Measurements from ENCODE around the gene GALNT18.

Gene GALNT18

DNA sequence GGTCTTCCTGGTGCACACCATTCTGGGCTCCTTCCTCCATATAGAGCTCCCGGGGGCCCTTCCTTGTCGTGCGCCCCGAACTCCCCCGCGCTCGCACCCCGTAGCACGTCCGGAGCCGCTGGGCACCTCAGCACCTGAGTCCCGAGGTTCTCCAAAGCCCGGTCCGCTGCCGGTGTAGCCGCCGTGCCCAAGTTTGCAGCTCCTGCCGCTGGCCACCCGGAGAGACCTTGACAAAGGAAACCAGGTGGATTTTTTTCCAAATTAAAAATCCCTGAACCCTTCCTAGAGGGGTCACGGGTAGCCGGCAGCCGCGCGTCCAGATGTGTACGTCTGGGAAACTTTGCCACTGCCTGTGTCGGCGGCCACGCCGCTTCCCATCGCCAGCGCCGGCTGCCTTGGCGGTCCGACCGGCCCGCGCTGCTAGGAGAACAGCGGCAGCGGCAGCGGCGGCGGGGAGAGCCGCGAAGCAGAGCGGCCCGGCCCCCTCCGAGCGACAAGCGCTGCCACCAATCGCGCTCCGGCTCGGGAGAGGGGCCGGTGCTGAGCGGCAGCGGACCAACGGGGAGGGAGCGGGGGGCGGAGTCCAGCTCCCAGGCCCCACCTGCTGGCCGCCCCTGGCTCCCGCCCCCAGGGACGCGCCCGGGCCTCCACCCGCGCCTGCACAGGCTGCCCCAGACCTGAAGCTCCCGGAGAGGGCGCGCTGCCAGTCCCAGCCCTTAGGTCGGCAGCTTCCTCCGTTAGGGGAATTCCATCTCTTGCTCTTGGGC lies at the start of gene GALNT18:
Gene GALNT18 (minus strand): TSS at position 433 of the 767 bp plus-strand sequence.
- no peak within 1 kb of the TSS for H3K27ac ChIP-seq (ENCODE audit: low read depth, low read length)
- no peaks in the 10 kb centered on the region for H3K36me3 ChIP-seq (ENCODE audit: control insufficient read depth, insufficient read depth, low read length)
- H3K4me3 ChIP-seq (ENCODE audit: low read depth, low read length) = peak within 1 kb of the TSS; percentile 82
- H3K27me3 ChIP-seq (ENCODE audit: control insufficient read depth, insufficient read depth, low read length) = peaks cover 69% of the 10 kb centered on the region
- H3K9ac ChIP-seq (ENCODE audit: low read length) = peak within 1 kb of the TSS; percentile 23
- no peaks in the 10 kb centered on the region for H3K9me3 ChIP-seq (ENCODE audit: control insufficient read depth, insufficient read depth, low read depth, low read length)
- H3K4me1 ChIP-seq (ENCODE audit: control insufficient read depth, insufficient read depth, low read length) = peaks cover 15% of the 10 kb centered on the region

DNA sequence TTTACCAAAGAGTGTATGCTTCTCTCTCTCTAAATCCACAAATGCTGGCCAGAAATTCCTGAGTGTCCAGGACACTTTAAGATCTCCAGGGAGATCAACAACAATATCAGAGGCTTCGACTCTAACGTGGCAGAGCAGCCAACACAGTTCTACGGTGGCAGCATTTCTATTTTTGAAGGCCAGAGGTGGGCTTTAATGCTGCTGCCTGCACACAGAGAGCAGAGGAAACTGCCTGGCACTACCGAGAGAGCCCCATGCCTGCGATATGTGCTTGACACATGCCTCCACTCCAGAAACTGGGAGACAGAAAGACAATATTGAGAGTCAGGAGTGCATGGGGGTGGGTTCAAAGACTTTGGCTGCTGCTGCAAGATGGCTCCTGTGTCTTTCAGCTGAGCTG lies 48.8 kb upstream of the GALNT18 start:
- Histone ChIP-seq H3K27ac (ENCODE audit: low read depth, low read length) (no peak overlapping the region), H3K9me3 (ENCODE audit: control insufficient read depth, insufficient read depth, low read depth, low read length) (peaks cover 8% of the 10 kb centered on the region), H3K4me1 (ENCODE audit: control insufficient read depth, insufficient read depth, low read length) (peaks cover 10% of the 10 kb centered on the region; the same call in 1 of the 2 replicates), H3K27me3 (ENCODE audit: control insufficient read depth, insufficient read depth, low read length) (no peaks in the 10 kb centered on the region), H3K9ac (ENCODE audit: low read length) (no peak overlapping the region), H3K36me3 (ENCODE audit: control insufficient read depth, insufficient read depth, low read length) (no peaks in the 10 kb centered on the region), H3K4me3 (ENCODE audit: low read depth, low read length) (no peak overlapping the region)

DNA sequence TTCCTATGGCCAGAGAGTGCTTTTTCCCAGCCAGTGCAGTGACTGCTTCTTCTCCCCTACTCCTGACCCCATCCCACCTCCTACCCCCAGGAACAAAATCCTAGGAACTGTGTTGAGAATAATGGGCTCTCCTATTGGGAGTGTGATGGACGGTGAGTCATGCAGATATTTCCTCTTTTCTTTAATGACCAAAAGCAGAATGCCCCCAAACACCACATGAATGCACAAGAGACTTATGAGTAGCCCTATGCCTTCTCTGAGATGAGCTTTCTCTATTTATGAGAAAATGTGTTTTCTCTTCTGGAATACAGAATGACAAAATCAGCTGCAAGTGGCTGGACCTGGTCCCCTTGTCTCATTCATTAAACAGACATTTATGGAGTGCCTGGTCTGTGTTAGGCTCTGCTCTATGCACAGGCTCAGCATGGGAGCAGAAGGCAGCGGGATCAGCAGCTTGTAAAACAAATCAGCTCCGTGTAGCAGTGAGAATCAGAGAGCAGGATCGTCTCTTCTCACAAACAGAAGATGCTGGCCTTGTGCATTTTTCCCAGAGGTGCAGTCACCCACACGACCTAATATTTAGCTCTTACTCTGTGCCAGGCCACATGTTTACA lies 47.5 kb upstream of the GALNT18 start:
- Histone ChIP-seq H3K4me3 (ENCODE audit: low read depth, low read length) (no peak overlapping the region), H3K9me3 (ENCODE audit: control insufficient read depth, insufficient read depth, low read depth, low read length) (peaks cover 8% of the 10 kb centered on the region), H3K27me3 (ENCODE audit: control insufficient read depth, insufficient read depth, low read length) (no peaks in the 10 kb centered on the region), H3K36me3 (ENCODE audit: control insufficient read depth, insufficient read depth, low read length) (no peaks in the 10 kb centered on the region), H3K27ac (ENCODE audit: low read depth, low read length) (no peak overlapping the region), H3K4me1 (ENCODE audit: control insufficient read depth, insufficient read depth, low read length) (peaks cover 10% of the 10 kb centered on the region; the same call in 1 of the 2 replicates), H3K9ac (ENCODE audit: low read length) (no peak overlapping the region)

DNA sequence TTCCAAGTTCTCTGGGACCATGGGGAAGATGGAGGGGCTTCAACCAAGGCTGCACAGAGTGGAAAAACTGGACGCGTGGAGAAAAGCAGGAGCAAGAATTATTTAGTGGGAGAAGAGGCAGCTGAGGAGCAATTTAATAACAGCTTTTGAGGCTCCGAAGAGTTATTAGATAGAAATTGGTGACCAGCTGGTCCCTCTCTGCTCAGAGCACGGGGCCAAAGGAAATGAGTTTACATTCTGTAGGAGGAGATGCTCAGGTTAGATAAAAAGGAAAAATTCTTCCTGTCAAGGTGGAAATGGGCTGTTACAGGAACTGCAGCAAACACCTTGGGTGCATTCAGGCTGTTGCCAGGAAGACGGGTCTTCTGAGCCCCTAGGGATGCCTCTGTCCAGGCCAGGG lies 47.0 kb upstream of the GALNT18 start:
- Histone ChIP-seq H3K36me3 (ENCODE audit: control insufficient read depth, insufficient read depth, low read length) (no peaks in the 10 kb centered on the region), H3K27me3 (ENCODE audit: control insufficient read depth, insufficient read depth, low read length) (no peaks in the 10 kb centered on the region), H3K4me3 (ENCODE audit: low read depth, low read length) (no peak overlapping the region), H3K27ac (ENCODE audit: low read depth, low read length) (no peak overlapping the region), H3K9me3 (ENCODE audit: control insufficient read depth, insufficient read depth, low read depth, low read length) (peaks cover 8% of the 10 kb centered on the region), H3K9ac (ENCODE audit: low read length) (no peak overlapping the region), H3K4me1 (ENCODE audit: control insufficient read depth, insufficient read depth, low read length) (peaks cover 10% of the 10 kb centered on the region; the same call in 1 of the 2 replicates)

DNA sequence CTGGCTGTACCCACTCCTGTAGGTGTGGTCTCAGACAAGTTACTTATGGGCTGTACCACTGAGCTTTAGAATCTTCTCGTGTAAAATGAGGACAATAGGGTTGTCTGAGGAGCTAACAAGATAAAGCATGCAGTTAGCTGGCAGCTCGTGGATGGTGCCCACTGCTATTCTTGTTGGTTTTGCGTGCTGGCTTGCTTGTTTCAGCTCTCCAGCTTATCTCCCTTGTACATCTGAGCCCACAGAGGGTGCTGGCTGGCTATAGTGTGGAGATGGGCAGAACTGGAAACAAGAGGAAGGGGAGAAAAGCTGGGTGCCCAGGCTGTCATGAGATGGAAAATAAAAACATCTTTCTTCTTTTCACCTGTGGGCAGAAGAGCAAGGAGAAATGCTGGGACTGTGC lies 46.5 kb upstream of the GALNT18 start:
- no peak overlapping the region for H3K27ac ChIP-seq (ENCODE audit: low read depth, low read length)
- no peak overlapping the region for H3K4me3 ChIP-seq (ENCODE audit: low read depth, low read length)
- H3K27me3 ChIP-seq (ENCODE audit: control insufficient read depth, insufficient read depth, low read length) = no peaks in the 10 kb centered on the region
- H3K36me3 ChIP-seq (ENCODE audit: control insufficient read depth, insufficient read depth, low read length) = no peaks in the 10 kb centered on the region
- peaks cover 8% of the 10 kb centered on the region for H3K9me3 ChIP-seq (ENCODE audit: control insufficient read depth, insufficient read depth, low read depth, low read length)
- H3K4me1 ChIP-seq (ENCODE audit: control insufficient read depth, insufficient read depth, low read length) = peaks cover 10% of the 10 kb centered on the region; the same call in 1 of the 2 replicates
- no peak overlapping the region for H3K9ac ChIP-seq (ENCODE audit: low read length)

DNA sequence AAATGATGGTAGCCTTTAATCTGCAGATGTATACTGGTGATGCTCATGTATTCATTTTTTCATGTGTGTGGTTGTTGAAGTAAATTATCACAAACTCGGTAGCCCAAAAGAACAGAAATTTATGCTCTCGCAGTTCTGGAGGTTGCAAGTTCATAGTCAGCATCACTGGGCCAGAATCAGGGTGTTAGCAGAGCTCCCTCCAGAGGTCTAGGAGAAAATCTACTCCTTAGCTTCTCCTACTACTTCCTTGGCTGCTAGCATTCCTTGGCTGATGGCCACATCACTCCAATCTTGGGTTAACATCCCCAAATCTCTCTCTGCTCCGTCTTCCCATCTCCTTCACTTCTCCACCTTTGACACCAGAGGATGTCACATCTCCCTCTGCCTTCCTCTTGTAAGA lies 45.3 kb upstream of the GALNT18 start:
- Histone ChIP-seq H3K4me3 (ENCODE audit: low read depth, low read length) (no peak overlapping the region), H3K9ac (ENCODE audit: low read length) (no peak overlapping the region), H3K9me3 (ENCODE audit: control insufficient read depth, insufficient read depth, low read depth, low read length) (peaks cover 8% of the 10 kb centered on the region), H3K27ac (ENCODE audit: low read depth, low read length) (no peak overlapping the region), H3K27me3 (ENCODE audit: control insufficient read depth, insufficient read depth, low read length) (no peaks in the 10 kb centered on the region), H3K36me3 (ENCODE audit: control insufficient read depth, insufficient read depth, low read length) (no peaks in the 10 kb centered on the region), H3K4me1 (ENCODE audit: control insufficient read depth, insufficient read depth, low read length) (peaks cover 8% of the 10 kb centered on the region)

DNA sequence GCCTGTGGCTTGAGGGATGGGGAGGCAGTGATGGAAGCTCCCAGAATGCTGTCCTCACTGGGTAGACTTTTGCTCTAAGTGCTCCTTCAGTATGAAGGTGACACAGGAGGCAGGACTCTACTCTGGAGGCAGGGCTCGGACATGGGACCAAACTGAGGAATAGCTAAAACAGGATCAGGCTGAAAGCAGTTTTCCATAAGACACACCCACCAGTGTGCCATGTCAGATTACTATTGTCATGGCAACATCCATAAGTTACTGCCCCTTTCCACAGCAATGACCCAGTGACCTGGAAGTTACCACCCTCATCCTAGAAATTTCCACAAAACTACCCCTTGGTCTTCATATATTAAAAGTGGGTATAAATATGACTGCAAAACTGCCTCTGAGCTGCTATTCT lies 43.6 kb upstream of the GALNT18 start:
- H3K4me1 ChIP-seq (ENCODE audit: control insufficient read depth, insufficient read depth, low read length) = peaks cover 15% of the 10 kb centered on the region
- no peak overlapping the region for H3K27ac ChIP-seq (ENCODE audit: low read depth, low read length)
- H3K36me3 ChIP-seq (ENCODE audit: control insufficient read depth, insufficient read depth, low read length) = no peaks in the 10 kb centered on the region
- no peak overlapping the region for H3K4me3 ChIP-seq (ENCODE audit: low read depth, low read length)
- H3K9ac ChIP-seq (ENCODE audit: low read length) = no peak overlapping the region
- H3K9me3 ChIP-seq (ENCODE audit: control insufficient read depth, insufficient read depth, low read depth, low read length) = peaks cover 8% of the 10 kb centered on the region
- H3K27me3 ChIP-seq (ENCODE audit: control insufficient read depth, insufficient read depth, low read length) = no peaks in the 10 kb centered on the region

DNA sequence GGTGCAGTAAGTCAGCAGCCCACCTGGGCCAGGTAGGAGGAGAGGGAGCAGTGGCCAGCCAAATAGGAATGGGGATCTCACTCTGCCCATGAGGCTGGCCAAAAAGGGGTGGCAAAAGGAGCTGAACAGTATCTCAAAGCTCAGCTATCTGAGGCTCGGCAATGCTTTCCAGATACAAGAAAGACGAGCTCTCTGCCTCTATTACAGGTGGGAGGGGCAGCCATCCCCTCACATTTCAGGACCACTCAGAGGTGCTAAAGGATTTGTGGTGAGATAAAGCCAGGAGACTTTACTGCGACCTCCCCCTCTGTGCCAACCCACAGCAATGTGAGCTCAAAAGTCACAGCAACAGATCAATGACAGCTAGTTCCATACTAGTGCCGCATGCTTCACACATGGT lies 42.1 kb upstream of the GALNT18 start:
- H3K9ac ChIP-seq (ENCODE audit: low read length) = no peak overlapping the region
- H3K4me3 ChIP-seq (ENCODE audit: low read depth, low read length) = no peak overlapping the region
- no peaks in the 10 kb centered on the region for H3K36me3 ChIP-seq (ENCODE audit: control insufficient read depth, insufficient read depth, low read length)
- peaks cover 8% of the 10 kb centered on the region for H3K9me3 ChIP-seq (ENCODE audit: control insufficient read depth, insufficient read depth, low read depth, low read length)
- H3K27me3 ChIP-seq (ENCODE audit: control insufficient read depth, insufficient read depth, low read length) = no peaks in the 10 kb centered on the region
- no peak overlapping the region for H3K27ac ChIP-seq (ENCODE audit: low read depth, low read length)
- H3K4me1 ChIP-seq (ENCODE audit: control insufficient read depth, insufficient read depth, low read length) = peaks cover 15% of the 10 kb centered on the region

DNA sequence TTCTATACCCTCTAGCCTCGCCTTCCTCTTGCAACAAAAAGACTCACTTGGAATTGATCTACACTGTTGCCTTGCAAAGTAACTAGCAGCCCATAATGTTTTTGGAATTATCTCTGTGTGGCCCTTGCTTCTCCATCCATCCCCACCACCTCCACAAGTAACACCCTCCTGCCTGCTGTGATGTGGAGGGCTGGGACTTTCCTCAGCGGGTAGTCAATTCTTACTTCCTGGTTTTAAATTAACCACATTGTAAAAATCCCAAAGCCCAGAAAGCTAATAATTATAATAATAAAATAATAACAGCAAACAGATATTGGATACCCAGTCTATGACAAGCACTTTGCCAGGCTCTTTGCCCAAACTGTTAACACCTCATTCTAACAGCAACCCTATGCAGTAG lies 40.8 kb upstream of the GALNT18 start:
- Histone ChIP-seq H3K36me3 (ENCODE audit: control insufficient read depth, insufficient read depth, low read length) (no peaks in the 10 kb centered on the region), H3K9me3 (ENCODE audit: control insufficient read depth, insufficient read depth, low read depth, low read length) (peaks cover 8% of the 10 kb centered on the region), H3K4me1 (ENCODE audit: control insufficient read depth, insufficient read depth, low read length) (peaks cover 15% of the 10 kb centered on the region), H3K27ac (ENCODE audit: low read depth, low read length) (no peak overlapping the region), H3K4me3 (ENCODE audit: low read depth, low read length) (no peak overlapping the region), H3K27me3 (ENCODE audit: control insufficient read depth, insufficient read depth, low read length) (no peaks in the 10 kb centered on the region), H3K9ac (ENCODE audit: low read length) (no peak overlapping the region)

DNA sequence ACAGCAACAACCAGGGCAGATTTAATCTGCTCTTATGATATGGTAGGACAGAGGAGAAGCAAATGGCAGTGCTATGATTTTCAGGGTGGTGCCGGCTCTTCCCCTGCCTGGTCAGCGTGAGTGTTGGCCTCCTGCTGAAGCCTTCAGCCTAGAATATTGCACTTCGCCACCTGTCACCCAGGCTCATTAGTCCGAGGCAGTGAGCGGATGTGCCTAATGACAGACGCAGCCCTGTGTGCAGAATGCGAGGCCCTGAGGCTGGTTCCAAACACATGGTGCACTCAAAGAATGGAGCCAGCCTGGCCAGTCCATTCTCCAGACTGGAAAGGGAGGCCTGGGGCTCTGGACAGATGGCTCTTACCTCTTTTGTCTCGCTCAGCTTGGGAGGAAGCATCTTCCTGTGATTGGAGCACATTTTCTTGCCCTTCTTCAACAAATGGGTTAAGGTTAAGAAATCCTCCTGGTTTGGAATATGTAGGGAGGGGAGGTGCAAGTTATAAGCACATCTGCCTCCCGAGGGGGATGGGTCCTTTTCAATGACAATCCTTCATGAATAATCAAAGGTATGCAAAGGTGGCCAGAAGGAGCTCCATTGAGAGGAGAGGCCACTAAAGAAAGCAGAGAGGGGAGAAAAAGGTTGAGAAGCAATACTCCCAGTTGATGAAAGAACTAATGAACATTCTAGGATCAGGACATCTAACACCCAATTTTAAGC lies 39.7 kb upstream of the GALNT18 start:
- H3K4me1 ChIP-seq (ENCODE audit: control insufficient read depth, insufficient read depth, low read length) = peaks cover 15% of the 10 kb centered on the region
- H3K36me3 ChIP-seq (ENCODE audit: control insufficient read depth, insufficient read depth, low read length) = no peaks in the 10 kb centered on the region
- no peak overlapping the region for H3K9ac ChIP-seq (ENCODE audit: low read length)
- no peak overlapping the region for H3K4me3 ChIP-seq (ENCODE audit: low read depth, low read length)
- no peaks in the 10 kb centered on the region for H3K27me3 ChIP-seq (ENCODE audit: control insufficient read depth, insufficient read depth, low read length)
- H3K27ac ChIP-seq (ENCODE audit: low read depth, low read length) = no peak overlapping the region
- no peaks in the 10 kb centered on the region for H3K9me3 ChIP-seq (ENCODE audit: control insufficient read depth, insufficient read depth, low read depth, low read length)

DNA sequence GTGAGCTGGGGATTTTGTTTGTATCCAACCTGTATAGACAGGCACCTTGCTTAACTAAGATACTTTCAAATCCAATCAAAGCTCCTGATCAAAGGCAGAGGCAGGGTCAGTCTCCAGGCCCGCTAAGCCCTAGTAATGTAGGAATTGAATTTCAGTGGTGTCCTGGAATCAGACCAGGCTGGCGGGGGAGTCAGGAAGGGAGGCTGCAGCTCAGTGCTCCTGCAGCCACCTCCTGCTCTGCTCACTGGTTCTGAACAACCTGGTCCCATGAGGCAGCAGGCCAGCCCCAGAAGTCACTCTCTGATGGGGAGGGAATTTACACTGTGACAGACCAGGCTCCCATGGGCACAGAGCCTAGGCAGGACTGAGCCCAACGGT lies 38.5 kb upstream of the GALNT18 start:
- Histone ChIP-seq H3K4me3 (ENCODE audit: low read depth, low read length) (no peak overlapping the region), H3K9ac (ENCODE audit: low read length) (no peak overlapping the region), H3K27me3 (ENCODE audit: control insufficient read depth, insufficient read depth, low read length) (no peaks in the 10 kb centered on the region), H3K36me3 (ENCODE audit: control insufficient read depth, insufficient read depth, low read length) (no peaks in the 10 kb centered on the region), H3K4me1 (ENCODE audit: control insufficient read depth, insufficient read depth, low read length) (peaks cover 15% of the 10 kb centered on the region), H3K9me3 (ENCODE audit: control insufficient read depth, insufficient read depth, low read depth, low read length) (no peaks in the 10 kb centered on the region), H3K27ac (ENCODE audit: low read depth, low read length) (no peak overlapping the region)

All from HUES6 (cell line).